ENCODE data around the gene CCDC50.

The CCDC50 gene

GRCh38 chr3:191352014-191352413 is 22.8 kb downstream of the CCDC50 start:
- DNase-seq, result no peak

GRCh38 chr3:191353022-191353777 is 24.0 kb downstream of the CCDC50 start:
- DNase-seq, result no peak

DNA sequence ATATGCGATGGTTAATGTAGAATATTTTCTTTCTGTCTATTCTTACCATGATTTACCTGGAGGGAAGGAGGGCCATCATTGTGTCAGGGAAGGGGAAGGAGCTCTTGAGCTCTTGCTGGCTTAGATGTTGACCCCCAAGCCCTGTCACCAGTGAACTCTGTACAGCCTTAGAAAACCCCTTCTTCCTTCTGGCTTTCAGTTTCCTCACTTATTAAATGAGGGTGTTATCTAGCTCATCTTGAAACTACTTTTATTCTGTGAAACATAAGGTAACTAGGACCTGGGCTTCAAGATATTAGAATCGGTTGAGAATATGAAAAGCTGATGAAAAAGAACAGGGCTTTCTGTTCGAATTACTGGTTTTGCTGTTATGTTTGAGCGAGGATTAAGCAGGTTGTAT is 26.2 kb downstream of the CCDC50 start:
- no peak for DNase-seq

- DNase-seq, result no peak
Observed at GRCh38 chr3:191356631-191357439, 27.6 kb downstream of the CCDC50 start.

DNA sequence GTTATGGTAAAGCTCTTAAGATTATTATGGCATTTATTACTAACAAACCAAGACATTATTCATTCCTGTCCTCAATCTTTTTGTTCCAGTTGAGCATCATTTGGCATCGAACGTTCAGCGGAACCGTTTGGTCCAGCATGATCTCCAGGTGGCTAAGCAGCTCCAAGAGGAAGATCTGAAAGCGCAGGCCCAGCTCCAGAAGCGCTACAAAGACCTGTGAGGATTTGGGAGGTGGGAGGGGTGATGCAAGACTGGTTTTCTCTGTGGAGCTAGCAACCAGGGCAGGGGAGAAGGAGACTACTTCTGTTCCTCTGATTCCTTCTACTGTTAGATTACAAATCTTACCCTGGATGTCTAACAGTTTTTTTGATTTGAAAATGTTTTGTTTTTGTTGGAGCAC is 28.7 kb downstream of the CCDC50 start:
- DNase-seq, result no peak

DNA sequence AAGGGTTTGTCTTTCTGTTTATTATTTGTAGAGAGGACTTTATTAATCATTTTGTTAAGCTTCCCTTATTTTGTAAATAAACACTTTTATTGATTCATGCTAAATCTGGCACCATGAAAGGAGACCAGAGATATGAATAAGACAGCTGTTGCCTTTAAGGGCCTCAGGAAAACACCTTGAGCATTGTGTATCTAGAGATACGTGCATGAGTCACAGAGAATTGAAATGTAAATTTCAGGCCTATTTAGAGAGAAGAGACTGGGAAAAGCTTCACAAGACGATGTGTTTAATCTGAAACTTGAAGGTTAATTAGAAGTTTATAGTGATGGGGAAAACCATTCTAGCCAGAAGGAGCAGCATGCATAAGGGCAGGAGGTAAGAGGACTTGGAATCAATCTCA is 29.7 kb downstream of the CCDC50 start:
- DNase-seq, result no peak

DNA sequence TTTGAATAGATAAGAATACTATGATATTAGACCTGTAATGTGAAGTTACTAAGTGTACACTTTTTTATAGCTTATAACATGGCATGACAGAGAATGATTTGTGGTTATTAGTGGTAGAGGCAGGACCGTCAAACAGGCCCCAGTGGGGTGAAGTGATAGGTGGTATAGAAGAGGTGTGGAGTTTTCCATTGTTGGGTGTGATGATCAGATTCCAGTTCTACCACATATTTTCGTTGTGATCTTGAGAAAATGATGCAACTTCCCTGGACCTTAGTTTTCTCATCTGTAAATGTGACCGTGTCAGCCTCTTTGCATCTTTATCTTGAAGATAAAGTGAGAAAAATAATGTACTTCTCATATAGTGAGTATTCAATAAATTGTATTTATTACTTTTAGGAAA is 31.4 kb downstream of the CCDC50 start:
- DNase-seq, result no peak

- no peak for DNase-seq
Observed at GRCh38 chr3:191361456-191361855, 32.3 kb downstream of the CCDC50 start.

- no peak for DNase-seq
Observed at GRCh38 chr3:191362037-191362436, 32.8 kb downstream of the CCDC50 start.

- no peak for DNase-seq
Observed at GRCh38 chr3:191362524-191363090, 33.4 kb downstream of the CCDC50 start.

DNA sequence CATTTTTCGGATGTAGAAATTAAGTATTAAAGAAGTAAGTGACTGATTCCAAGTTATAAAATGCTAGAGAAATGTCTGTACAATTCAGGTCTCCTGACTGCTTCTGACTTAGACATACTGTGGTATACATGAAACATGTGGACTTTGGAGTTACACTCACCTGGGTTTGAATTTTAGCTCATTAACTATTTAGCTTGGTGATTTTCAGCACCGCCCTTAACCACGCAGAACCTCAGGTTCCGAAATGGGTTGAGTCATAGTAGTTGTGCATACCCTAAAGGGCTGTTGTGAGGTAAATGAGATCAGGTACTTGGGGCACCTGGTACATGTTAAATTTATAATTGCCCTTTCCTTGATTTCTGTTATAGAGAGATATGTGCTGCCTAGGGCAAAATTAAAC is 34.0 kb downstream of the CCDC50 start:
- no peak for DNase-seq

GRCh38 chr3:191366675-191367074 is 37.5 kb downstream of the CCDC50 start:
- no peak for DNase-seq

- DNase-seq, result no peak
Observed at GRCh38 chr3:191368755-191369615, 39.8 kb downstream of the CCDC50 start.

GRCh38 chr3:191369616-191370010 is 40.4 kb downstream of the CCDC50 start:
- DNase-seq, result no peak

GRCh38 chr3:191372122-191372521 is 42.9 kb downstream of the CCDC50 start:
- DNase-seq, result no peak

DNA sequence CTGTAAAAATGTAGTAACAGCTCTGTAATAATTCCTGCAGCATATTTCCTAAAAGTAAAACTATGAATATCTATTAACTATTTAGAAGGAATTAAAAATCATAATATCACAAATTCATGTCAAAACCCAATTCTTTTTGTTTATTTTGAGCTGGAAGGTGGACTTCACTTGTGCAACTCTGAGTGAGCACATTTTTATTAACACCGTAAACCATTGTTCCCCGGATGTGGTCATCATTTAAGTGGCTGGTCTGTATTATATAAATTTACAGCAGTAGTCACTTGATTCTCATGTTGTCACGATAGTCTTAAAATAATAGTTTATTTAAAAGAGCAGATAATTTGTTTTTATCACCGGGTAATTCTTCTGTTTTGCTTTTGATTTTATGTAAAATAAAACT is 44.1 kb downstream of the CCDC50 start:
- no peak for DNase-seq

- DNase-seq, result no peak
Observed at GRCh38 chr3:191376516-191377141, 47.4 kb downstream of the CCDC50 start.

GRCh38 chr3:191378142-191378812 is 49.1 kb downstream of the CCDC50 start:
- no peak for DNase-seq

- DNase-seq, result no peak
Observed at GRCh38 chr3:191379446-191379845, 50.3 kb downstream of the CCDC50 start.

- DNase-seq, result no peak
Observed at GRCh38 chr3:191380001-191380400, 50.8 kb downstream of the CCDC50 start.

GRCh38 chr3:191381303-191381702 is 52.1 kb downstream of the CCDC50 start:
- no peak for DNase-seq

DNA sequence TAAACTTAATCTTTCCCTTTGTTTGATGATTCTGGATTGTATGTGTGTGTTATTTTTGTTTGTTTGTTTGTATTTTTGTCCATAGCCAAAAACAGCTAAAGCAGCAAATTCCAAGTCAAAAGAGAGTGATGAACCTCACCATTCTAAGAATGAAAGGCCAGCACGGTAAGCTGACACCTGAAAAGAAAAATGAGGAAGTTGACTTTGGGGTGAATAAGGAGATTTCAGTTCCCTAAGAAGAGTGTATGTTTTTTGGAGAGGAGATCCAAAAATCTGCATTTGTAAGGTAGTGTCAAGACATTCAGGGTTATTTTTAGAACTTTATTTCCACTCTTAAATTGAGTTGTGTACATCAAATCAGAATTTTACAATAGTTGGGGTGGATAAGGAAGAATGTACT is 53.5 kb downstream of the CCDC50 start:
- no peak for DNase-seq

Data from activated CD4-positive, CD25-positive, alpha-beta regulatory T cell treated with anti-CD3 and anti-CD28 coated beads, Interleukin-2, amount 50 U/mL, for 72 hours (primary cell).